Chondrocyte (in vitro differentiated cells): Measurements from ENCODE around the gene TM2D3. TPM values are rescaled to one million over a fixed set of nuclear protein-coding genes. Genes with fewer than 3 reads are reported as not detected.
A peak's percentile ranks its signal among the peaks of the same experiment; 100 is the strongest.

Experiments used
- DNase-seq: peaks from one replicate; pipeline ENCODE4 v3.0.0; 2021; ENCODE audit warnings: mixed read lengths, low spot score
- H3K27ac Mint-ChIP-seq: one replicate; pipeline ENCODE4 v1.8.0; 2021; ENCODE audit warnings: mild to moderate bottlenecking, moderate library complexity, mixed read lengths; ENCODE audit not compliant: unreplicated experiment
- H3K27me3 Mint-ChIP-seq: 2 replicates; pipeline ENCODE4 v1.8.0; 2021; ENCODE audit warnings: low read depth, mixed read lengths
- H3K36me3 Mint-ChIP-seq: 2 replicates; pipeline ENCODE4 v1.8.0; 2021; ENCODE audit warnings: low read depth, mixed read lengths
- H3K4me1 Mint-ChIP-seq: 2 replicates; pipeline ENCODE4 v1.8.0; 2021; ENCODE audit warnings: low read depth, mild to moderate bottlenecking, mixed read lengths
- H3K4me3 Mint-ChIP-seq: one replicate; pipeline ENCODE4 v1.8.0; 2021; ENCODE audit warnings: mild to moderate bottlenecking, moderate library complexity, mixed read lengths; ENCODE audit not compliant: unreplicated experiment
- H3K9me3 Mint-ChIP-seq: 2 replicates; pipeline ENCODE4 v1.8.0; 2021; ENCODE audit warnings: low read depth, mixed read lengths
- CTCF ChIP-seq: fragments of 200-600 bp; sonication (generic); IDR thresholded peaks from 2 replicates; pipeline ENCODE4 v1.5.0; 2021; ENCODE audit warnings: antibody characterized with exemption, mild to moderate bottlenecking, moderate library complexity
- total RNA-seq: library from RNA; stranded (reverse); gene quantifications from 3 replicates; pipeline ENCODE4 v1.2.1, GENCODE V29; 2021

The TM2D3 gene
- total RNA-seq, 1 donor from 2014 or later: 44.7 TPM

GRCh38 chr15:101692801-101693598 lies 40.8 kb upstream of the TM2D3 start:
- DNase-seq: no peak
- no peak overlapping the region for H3K27ac Mint-ChIP-seq

GRCh38 chr15:101689901-101690300 lies 37.7 kb upstream of the TM2D3 start:
- H3K36me3 Mint-ChIP-seq: peaks cover 20% of the 10 kb centered on the region
- no peaks in the 10 kb centered on the region for H3K27me3 Mint-ChIP-seq
- TF ChIP-seq CTCF: no peak

More at GRCh38 chr15:101692801-101693598, 40.8 kb upstream of the TM2D3 start:
- no peak for TF ChIP-seq CTCF
- Mint-ChIP-seq H3K27me3 (no peaks in the 10 kb centered on the region), H3K36me3 (peaks cover 30% of the 10 kb centered on the region), H3K4me1 (no peaks in the 10 kb centered on the region), H3K9me3 (no peaks in the 10 kb centered on the region), H3K4me3 (no peak overlapping the region)

GRCh38 chr15:101686718-101687117 lies 34.5 kb upstream of the TM2D3 start:
- DNase-seq: no peak
- H3K4me1 Mint-ChIP-seq: peaks cover 7% of the 10 kb centered on the region
- no peaks in the 10 kb centered on the region for H3K27me3 Mint-ChIP-seq
- H3K36me3 Mint-ChIP-seq: peaks cover 25% of the 10 kb centered on the region
- H3K27ac Mint-ChIP-seq: no peak overlapping the region
- no peaks in the 10 kb centered on the region for H3K9me3 Mint-ChIP-seq
- TF ChIP-seq CTCF: no peak
- no peak overlapping the region for H3K4me3 Mint-ChIP-seq

More at GRCh38 chr15:101689901-101690300, 37.7 kb upstream of the TM2D3 start:
- Mint-ChIP-seq H3K4me1 (no peaks in the 10 kb centered on the region), H3K9me3 (no peaks in the 10 kb centered on the region), H3K4me3 (no peak overlapping the region), H3K27ac (no peak overlapping the region)
- no peak for DNase-seq

- no peaks in the 10 kb centered on the region for H3K9me3 Mint-ChIP-seq
- H3K4me1 Mint-ChIP-seq: peaks cover 7% of the 10 kb centered on the region
- TF ChIP-seq CTCF: no peak
- H3K4me3 Mint-ChIP-seq: no peak overlapping the region
- peaks cover 23% of the 10 kb centered on the region for H3K36me3 Mint-ChIP-seq
- no peaks in the 10 kb centered on the region for H3K27me3 Mint-ChIP-seq
- peak overlapping the region; percentile 10 for H3K27ac Mint-ChIP-seq
- DNase-seq: no peak
Observed at GRCh38 chr15:101684877-101685276, 32.7 kb upstream of the TM2D3 start.

GRCh38 chr15:101684384-101684783 lies 32.2 kb upstream of the TM2D3 start:
- Mint-ChIP-seq H3K27me3 (no peaks in the 10 kb centered on the region), H3K4me3 (no peak overlapping the region), H3K27ac (peak overlapping the region; percentile 10), H3K4me1 (peaks cover 7% of the 10 kb centered on the region), H3K36me3 (peaks cover 24% of the 10 kb centered on the region), H3K9me3 (no peaks in the 10 kb centered on the region)
- TF ChIP-seq CTCF: no peak
- DNase-seq: no peak
